ENCODE measurements around the gene SDHA.
"Not testable (repeated sequence)": the region's sequence is repeated elsewhere in the genome, so short reads cannot be mapped to it uniquely, and the experiment has no call there.

The SDHA gene

GRCh38 chr5:263275-263974 lies 45.3 kb downstream of the SDHA start:
- DNase-seq: peak; percentile 9

- no peak for DNase-seq
These were observed 46.2 kb downstream of the SDHA start for GRCh38 chr5:264338-264737.

- DNase-seq: not testable (repeated sequence)
These were observed 48.3 kb downstream of the SDHA start for GRCh38 chr5:266311-267026.

- DNase-seq: no peak
These were observed 49.6 kb downstream of the SDHA start for GRCh38 chr5:267716-268115.

GRCh38 chr5:270340-270739 lies 52.2 kb downstream of the SDHA start:
- no peak for DNase-seq

- not testable (repeated sequence) for DNase-seq
These were observed 53.7 kb downstream of the SDHA start for GRCh38 chr5:271828-272167.

GRCh38 chr5:273091-273490 lies 55.0 kb downstream of the SDHA start:
- DNase-seq: not testable (repeated sequence)

GRCh38 chr5:273491-273890 lies 55.4 kb downstream of the SDHA start:
- not testable (repeated sequence) for DNase-seq

- DNase-seq: not testable (repeated sequence)
These were observed 56.2 kb downstream of the SDHA start for GRCh38 chr5:274346-274745.

GRCh38 chr5:278646-279045 lies 60.5 kb downstream of the SDHA start:
- no peak for DNase-seq

- not testable (repeated sequence) for DNase-seq
These were observed 61.0 kb downstream of the SDHA start for GRCh38 chr5:279051-279665.

- no peak for DNase-seq
These were observed 68.0 kb downstream of the SDHA start for GRCh38 chr5:285991-286557.

- not testable (repeated sequence) for DNase-seq
These were observed 72.1 kb downstream of the SDHA start for GRCh38 chr5:290200-290599.

- DNase-seq: not testable (repeated sequence)
These were observed 73.2 kb downstream of the SDHA start for GRCh38 chr5:291345-291744.

- DNase-seq: not testable (repeated sequence)
These were observed 76.7 kb downstream of the SDHA start for GRCh38 chr5:294788-295187.

GRCh38 chr5:296207-296606 lies 78.1 kb downstream of the SDHA start:
- not testable (repeated sequence) for DNase-seq

- not testable (repeated sequence) for DNase-seq
These were observed 78.8 kb downstream of the SDHA start for GRCh38 chr5:296954-297353.

- DNase-seq: not testable (repeated sequence)
These were observed 79.3 kb downstream of the SDHA start for GRCh38 chr5:297448-297847.

GRCh38 chr5:297991-298736 lies 80.0 kb downstream of the SDHA start:
- not testable (repeated sequence) for DNase-seq

GRCh38 chr5:298737-299125 lies 80.6 kb downstream of the SDHA start:
- no peak for DNase-seq

GRCh38 chr5:299921-300320 lies 81.8 kb downstream of the SDHA start:
- not testable (repeated sequence) for DNase-seq

GRCh38 chr5:300691-301435 lies 82.7 kb downstream of the SDHA start:
- DNase-seq: not testable (repeated sequence)
